Fibroblast of skin of scalp (primary cell): ENCODE measurements around the gene LCP1.

Experiments
- DNase-seq: peaks from one replicate; pipeline ENCODE4 v3.0.0-alpha.2; 2013

The LCP1 gene

GRCh38 chr13:46097663-46098062, 84.3 kb downstream of the LCP1 start:
- DNase-seq: no peak

GRCh38 chr13:46097015-46097414, 85.0 kb downstream of the LCP1 start:
- DNase-seq: no peak

- DNase-seq: no peak
Measured at GRCh38 chr13:46094478-46094877, 87.5 kb downstream of the LCP1 start.

GRCh38 chr13:46088821-46089562, 93.0 kb downstream of the LCP1 start:
- no peak for DNase-seq

GRCh38 chr13:46087481-46087880, 94.5 kb downstream of the LCP1 start:
- DNase-seq: no peak

- no peak for DNase-seq
Measured at GRCh38 chr13:46086985-46087384, 95.0 kb downstream of the LCP1 start.

- DNase-seq: no peak
Measured at GRCh38 chr13:46086421-46086922, 95.5 kb downstream of the LCP1 start.

- no peak for DNase-seq
Measured at GRCh38 chr13:46085737-46086136, 96.2 kb downstream of the LCP1 start.

GRCh38 chr13:46082324-46082723, 99.7 kb downstream of the LCP1 start:
- no peak for DNase-seq

- no peak for DNase-seq
Measured at GRCh38 chr13:46079770-46080169, 102.2 kb downstream of the LCP1 start.

GRCh38 chr13:46077265-46077664, 104.7 kb downstream of the LCP1 start:
- DNase-seq: no peak

- no peak for DNase-seq
Measured at GRCh38 chr13:46076827-46077226, 105.2 kb downstream of the LCP1 start.
